C4-2B (cell line): ENCODE measurements around the gene LPAR5.

Experiments used
- CTCF ChIP-seq: fragments of 450-650 bp; conservative IDR thresholded peaks from 2 replicates; pipeline ENCODE4 v1.5.1; 2017; ENCODE audit warnings: mild to moderate bottlenecking
- ZFX ChIP-seq: fragments of 450-650 bp; IDR thresholded peaks from 2 replicates; pipeline ENCODE4 v1.6.1; 2017

GRCh38 chr12:6608592-6609281 is 27.0 kb downstream of the LPAR5 start:
- no peak for TF ChIP-seq CTCF
- TF ChIP-seq ZFX, result no peak
